ENCODE results near the gene PROCR. TPM values are rescaled to one million over a fixed set of nuclear protein-coding genes. Genes with fewer than 3 reads are reported as not detected.
A peak's percentile ranks its signal among the peaks of the same experiment; 100 is the strongest.

PROCR gene
- total RNA-seq, 1 donor from 2014 or later = 0.84 TPM

DNA sequence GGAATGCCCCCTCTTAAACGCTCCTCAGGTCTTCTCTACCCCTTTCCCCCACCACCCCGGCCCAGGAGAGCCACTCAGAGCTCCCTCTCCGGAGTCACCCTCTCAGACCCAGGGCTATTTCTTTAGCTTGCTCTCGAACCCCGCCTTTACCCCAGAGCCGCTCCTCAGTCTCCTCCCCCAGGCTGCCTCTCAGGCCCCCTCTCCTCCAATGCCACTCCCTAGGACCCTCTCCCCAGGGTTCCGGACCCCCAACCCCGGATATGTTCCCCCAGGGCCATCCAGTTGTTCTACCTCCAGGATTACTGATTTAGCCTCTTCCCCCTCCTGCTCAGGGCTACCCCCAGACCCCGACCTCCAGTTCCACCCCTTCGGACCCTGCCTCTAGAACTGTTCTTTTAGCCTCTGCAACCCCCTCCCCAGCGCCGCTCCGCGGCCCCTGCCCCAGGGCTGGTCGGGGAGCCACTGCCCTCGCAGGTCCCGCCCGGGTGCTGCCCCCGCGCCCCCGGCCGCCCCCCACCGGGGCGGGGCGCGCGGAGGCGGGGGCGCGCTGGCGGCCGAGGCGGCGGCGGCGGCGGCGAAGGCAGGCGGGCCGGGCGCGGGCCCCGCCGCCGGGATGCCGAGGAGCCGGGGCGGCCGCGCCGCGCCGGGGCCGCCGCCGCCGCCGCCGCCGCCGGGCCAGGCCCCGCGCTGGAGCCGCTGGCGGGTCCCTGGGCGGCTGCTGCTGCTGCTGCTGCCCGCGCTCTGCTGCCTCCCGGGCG lies 54.4 kb downstream of the PROCR start, which contains the start of gene MMP24:
MMP24 (plus strand) TSS at position 565 of the 758 bp plus-strand sequence; CDS start at position 614, 49 bp downstream.
- Mint-ChIP-seq H3K27me3 (peaks cover 47% of the 10 kb centered on the region), H3K27ac (no peak within 1 kb of the TSS), H3K36me3 (ENCODE audit: low read depth) (peaks cover 11% of the 10 kb centered on the region), H3K4me1 (peaks cover 11% of the 10 kb centered on the region), H3K4me3 (peak within 1 kb of the TSS; percentile 69), H3K9me3 (no peaks in the 10 kb centered on the region)
- intact Hi-C loops (cut with micrococcal nuclease) = no loop called here
- no peak for DNase-seq

Other genes with a start within 250 kb of the PROCR start
- gene GSS, start 216.3 kb upstream of the PROCR start, total RNA-seq = 71.0 and 71.3 TPM in 2 replicates
- 0.19 and 0.52 TPM in 2 replicates for gene MYH7B, start 216.2 kb upstream of the PROCR start, total RNA-seq
- gene TRPC4AP, start 79.3 kb upstream of the PROCR start, total RNA-seq = 46.4 and 47.8 TPM in 2 replicates
- gene EDEM2, start 24.7 kb upstream of the PROCR start, total RNA-seq = 19.2 and 21.1 TPM in 2 replicates
- 0.05 TPM in 1 of 2 replicates, not detected in the other for gene MMP24, start 54.6 kb downstream of the PROCR start, total RNA-seq
- gene MMP24OS, start 106.0 kb downstream of the PROCR start, total RNA-seq = 26.2 and 27.3 TPM in 2 replicates
- gene EIF6, start 112.7 kb downstream of the PROCR start, total RNA-seq = 211 and 216 TPM in 2 replicates
- gene FAM83C, start 120.4 kb downstream of the PROCR start, total RNA-seq = not detected in 2 replicates
- gene UQCC1, start 239.9 kb downstream of the PROCR start, total RNA-seq = 52.1 and 60.6 TPM in 2 replicates

All from activated CD4-positive, alpha-beta T cell treated with anti-CD3 and anti-CD28 coated beads, Interleukin-2, amount 10 ng/mL, durations not matched to agents 24 days and 14 days (primary cell).